Vagina (tissue), 2 donors: Measurements from ENCODE around the gene GPD2.

Experiments
- CTCF ChIP-seq, 3 experiments: fragments of 450-650 bp in 2 of 3; fragments of 200-600 bp in 1 of 3; sonication (generic) in 1 of 3; IDR thresholded peaks; one replicate each; pipeline ENCODE4 v1.5.1; 2017 to 2019; ENCODE audit warnings: antibody characterized with exemption in 3 of 3, mild to moderate bottlenecking in 2 of 3, moderate library complexity in 2 of 3
- POLR2AphosphoS5 ChIP-seq, 2 donors: sonication (generic); formaldehyde crosslinking; IDR thresholded peaks; one replicate each; pipeline ENCODE4 v1.9.0; 2017; ENCODE audit warnings: antibody characterized with exemption in 2 of 2, mild to moderate bottlenecking in 2 of 2, low read depth in 1 of 2; ENCODE audit not compliant: insufficient read depth in 1 of 2

DNA sequence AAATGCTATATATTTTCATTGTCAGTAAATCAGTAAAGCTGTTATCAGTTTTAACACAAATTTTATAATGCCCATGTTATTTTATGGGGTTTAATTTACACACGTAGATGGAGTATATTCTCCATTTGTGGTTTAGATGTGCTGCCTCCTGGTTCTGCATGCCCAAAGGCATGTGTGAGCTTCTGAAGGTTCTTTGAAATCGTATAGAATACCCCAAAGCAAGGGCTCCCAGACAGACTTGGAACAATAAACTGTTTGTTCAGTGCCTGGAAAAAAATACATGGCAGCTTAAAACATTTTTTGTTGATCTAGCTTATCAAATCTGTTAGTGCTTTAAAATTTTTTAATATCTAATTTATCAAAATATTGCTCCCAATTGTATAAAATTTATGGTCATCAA lies 150.4 kb downstream of the GPD2 start:
- TF ChIP-seq CTCF (IDR thresholded peaks at IDR 0.05) (no peak), POLR2AphosphoS5 (IDR thresholded peaks at IDR 0.05; ENCODE audit: insufficient read depth in 1 of 2, low read depth in 1 of 2) (no peak)
